ENCODE measurements around the gene CCDC157.

GRCh38 chr22:30357650-30358215 is 926 bp downstream of the CCDC157 start:
- TF ChIP-seq POLR2A (IDR thresholded peaks at IDR 0.05) (no peak), POLR2AphosphoS5 (IDR thresholded peaks at IDR 0.05) (no peak), EP300 (IDR thresholded peaks at IDR 0.05; ENCODE audit: low read depth) (no peak)
- TF ChIP-seq, protein P1, sequence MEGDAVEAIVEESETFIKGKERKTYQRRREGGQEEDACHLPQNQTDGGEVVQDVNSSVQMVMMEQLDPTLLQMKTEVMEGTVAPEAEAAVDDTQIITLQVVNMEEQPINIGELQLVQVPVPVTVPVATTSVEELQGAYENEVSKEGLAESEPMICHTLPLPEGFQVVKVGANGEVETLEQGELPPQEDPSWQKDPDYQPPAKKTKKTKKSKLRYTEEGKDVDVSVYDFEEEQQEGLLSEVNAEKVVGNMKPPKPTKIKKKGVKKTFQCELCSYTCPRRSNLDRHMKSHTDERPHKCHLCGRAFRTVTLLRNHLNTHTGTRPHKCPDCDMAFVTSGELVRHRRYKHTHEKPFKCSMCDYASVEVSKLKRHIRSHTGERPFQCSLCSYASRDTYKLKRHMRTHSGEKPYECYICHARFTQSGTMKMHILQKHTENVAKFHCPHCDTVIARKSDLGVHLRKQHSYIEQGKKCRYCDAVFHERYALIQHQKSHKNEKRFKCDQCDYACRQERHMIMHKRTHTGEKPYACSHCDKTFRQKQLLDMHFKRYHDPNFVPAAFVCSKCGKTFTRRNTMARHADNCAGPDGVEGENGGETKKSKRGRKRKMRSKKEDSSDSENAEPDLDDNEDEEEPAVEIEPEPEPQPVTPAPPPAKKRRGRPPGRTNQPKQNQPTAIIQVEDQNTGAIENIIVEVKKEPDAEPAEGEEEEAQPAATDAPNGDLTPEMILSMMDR (IDR thresholded peaks at IDR 0.05) = no peak

Measured in transverse colon (tissue), 4 donors.